Measurements from ENCODE around the gene UGT1A6. TPM values are rescaled to one million over a fixed set of nuclear protein-coding genes. Genes with fewer than 3 reads are reported as not detected.

The UGT1A6 gene
- total RNA-seq, 1 donor from 2014 or later, result 0.17 TPM

GRCh38 chr2:233702238-233702637, 9.5 kb downstream of the UGT1A6 start:
- H3K4me1 Mint-ChIP-seq (ENCODE audit: low read depth), result peaks cover 38% of the 10 kb centered on the region
- no peak for TF ChIP-seq CTCF (IDR thresholded peaks at IDR 0.05)
- peaks cover 25% of the 10 kb centered on the region for H3K9me3 Mint-ChIP-seq (ENCODE audit: low read depth)
- no peak for DNase-seq (ENCODE audit: low spot score)
- no peak overlapping the region for H3K27ac Mint-ChIP-seq (ENCODE audit: unreplicated experiment)
- H3K27me3 Mint-ChIP-seq (ENCODE audit: low read depth), result no peaks in the 10 kb centered on the region
- no peak overlapping the region for H3K4me3 Mint-ChIP-seq (ENCODE audit: unreplicated experiment)
- H3K36me3 Mint-ChIP-seq (ENCODE audit: low read depth), result peaks cover 10% of the 10 kb centered on the region

DNA sequence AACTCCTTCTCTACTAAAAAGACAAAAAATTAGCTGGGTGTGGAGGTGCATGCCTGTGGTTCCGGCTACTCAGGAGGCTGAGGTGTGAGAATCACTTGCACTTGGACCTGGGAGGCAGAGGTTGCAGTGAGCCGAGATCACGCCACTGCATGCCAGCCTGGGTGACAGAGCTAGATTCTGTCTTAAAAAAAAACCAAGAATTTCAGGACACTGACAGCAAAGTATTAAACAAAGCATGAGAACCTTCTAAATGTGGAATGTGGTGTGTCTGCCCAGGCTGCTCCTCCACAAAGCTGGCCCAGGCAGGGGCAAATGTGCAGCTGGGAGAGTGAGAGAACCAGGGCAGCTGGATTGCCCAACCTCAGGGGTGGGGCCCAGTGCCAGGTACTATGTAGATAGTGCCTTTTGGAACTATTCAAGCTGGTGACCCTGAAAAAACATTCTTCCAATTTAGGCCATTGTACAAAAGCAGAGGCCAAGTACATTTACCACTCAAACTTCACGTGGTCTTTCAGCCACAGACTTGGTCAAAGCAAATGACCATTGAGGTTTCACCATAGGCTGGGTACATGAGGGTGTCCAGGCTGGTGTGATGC, 13.3 kb downstream of the UGT1A6 start:
- H3K4me3 Mint-ChIP-seq (ENCODE audit: unreplicated experiment), result no peak overlapping the region
- peaks cover 57% of the 10 kb centered on the region for H3K4me1 Mint-ChIP-seq (ENCODE audit: low read depth)
- no peaks in the 10 kb centered on the region for H3K27me3 Mint-ChIP-seq (ENCODE audit: low read depth)
- peaks cover 10% of the 10 kb centered on the region for H3K36me3 Mint-ChIP-seq (ENCODE audit: low read depth)
- H3K27ac Mint-ChIP-seq (ENCODE audit: unreplicated experiment), result peak overlapping the region; percentile 80
- peaks cover 25% of the 10 kb centered on the region for H3K9me3 Mint-ChIP-seq (ENCODE audit: low read depth)
- TF ChIP-seq CTCF (IDR thresholded peaks at IDR 0.05), result no peak
- DNase-seq (ENCODE audit: low spot score), result no peak

GRCh38 chr2:233706720-233707119, 14.0 kb downstream of the UGT1A6 start:
- Mint-ChIP-seq H3K9me3 (ENCODE audit: low read depth) (peaks cover 21% of the 10 kb centered on the region), H3K4me1 (ENCODE audit: low read depth) (peaks cover 63% of the 10 kb centered on the region), H3K4me3 (ENCODE audit: unreplicated experiment) (no peak overlapping the region), H3K36me3 (ENCODE audit: low read depth) (peaks cover 7% of the 10 kb centered on the region), H3K27ac (ENCODE audit: unreplicated experiment) (peak overlapping the region; percentile 80), H3K27me3 (ENCODE audit: low read depth) (no peaks in the 10 kb centered on the region)
- no peak for TF ChIP-seq CTCF (IDR thresholded peaks at IDR 0.05)
- DNase-seq (ENCODE audit: low spot score), result no peak

DNA sequence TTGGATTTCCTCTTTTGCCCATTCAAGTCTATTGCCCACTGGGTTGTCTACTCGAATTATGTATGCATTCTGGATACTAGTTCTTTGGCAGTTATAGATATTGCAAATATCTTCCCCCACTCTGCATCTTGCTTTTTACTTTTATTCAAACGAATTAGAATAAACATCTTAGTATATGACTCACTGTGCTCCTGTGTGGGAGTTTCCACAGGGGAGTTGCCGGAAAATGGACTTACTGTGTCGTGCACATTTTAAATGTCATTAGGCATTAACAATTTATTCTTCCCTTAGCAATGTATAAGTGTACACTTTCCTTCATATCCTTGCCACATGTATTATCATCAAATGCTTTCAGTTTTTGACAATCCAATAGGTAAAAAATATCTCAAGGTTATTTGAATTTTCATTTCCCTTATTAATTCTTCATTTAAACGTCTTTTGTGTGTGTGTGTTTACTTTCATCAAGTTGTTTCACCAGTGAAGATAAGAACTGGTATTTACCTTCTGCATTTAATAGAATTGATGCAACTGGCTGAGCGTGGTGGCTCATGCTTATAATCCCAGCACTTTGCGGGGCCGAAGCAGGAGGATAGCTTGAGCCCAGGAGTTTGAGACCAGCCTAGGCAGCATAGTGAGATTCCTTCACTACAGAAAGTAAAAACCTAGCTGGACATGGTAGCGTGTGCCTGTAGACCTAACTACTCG, 15.4 kb downstream of the UGT1A6 start:
- Mint-ChIP-seq H3K4me3 (ENCODE audit: unreplicated experiment) (no peak overlapping the region), H3K27me3 (ENCODE audit: low read depth) (no peaks in the 10 kb centered on the region), H3K9me3 (ENCODE audit: low read depth) (peaks cover 9% of the 10 kb centered on the region), H3K4me1 (ENCODE audit: low read depth) (peaks cover 61% of the 10 kb centered on the region), H3K27ac (ENCODE audit: unreplicated experiment) (peak overlapping the region; percentile 59), H3K36me3 (ENCODE audit: low read depth) (peaks cover 5% of the 10 kb centered on the region)
- no peak for TF ChIP-seq CTCF (IDR thresholded peaks at IDR 0.05)
- DNase-seq (ENCODE audit: low spot score), result no peak

- no peak overlapping the region for H3K4me3 Mint-ChIP-seq (ENCODE audit: unreplicated experiment)
- no peak for DNase-seq (ENCODE audit: low spot score)
- peaks cover 4% of the 10 kb centered on the region for H3K9me3 Mint-ChIP-seq (ENCODE audit: low read depth)
- TF ChIP-seq CTCF (IDR thresholded peaks at IDR 0.05), result no peak
- H3K36me3 Mint-ChIP-seq (ENCODE audit: low read depth), result peaks cover 2% of the 10 kb centered on the region
- no peak overlapping the region for H3K27ac Mint-ChIP-seq (ENCODE audit: unreplicated experiment)
- H3K4me1 Mint-ChIP-seq (ENCODE audit: low read depth), result peaks cover 58% of the 10 kb centered on the region
- no peaks in the 10 kb centered on the region for H3K27me3 Mint-ChIP-seq (ENCODE audit: low read depth)
Measured at GRCh38 chr2:233708942-233709341, 16.3 kb downstream of the UGT1A6 start.
